Non-pigmented ciliary epithelial cell (primary cell): ENCODE measurements around the gene DENND5B.
A peak's percentile ranks its signal among the peaks of the same experiment; 100 is the strongest.
"Not testable (repeated sequence)": the region's sequence is repeated elsewhere in the genome, so short reads cannot be mapped to it uniquely, and the experiment has no call there.

ENCODE experiments used
- DNase-seq: peaks from one replicate; pipeline ENCODE4 v3.0.0-alpha.2; 2010; ENCODE audit warnings: low read depth

Gene DENND5B

GRCh38 chr12:31506515-31507306, 84.2 kb downstream of the DENND5B start:
- DNase-seq, result no peak

- DNase-seq, result no peak
Observed at GRCh38 chr12:31504625-31505222, 86.2 kb downstream of the DENND5B start.

GRCh38 chr12:31501014-31501413, 89.9 kb downstream of the DENND5B start:
- DNase-seq, result not testable (repeated sequence)

- DNase-seq, result no peak
Observed at GRCh38 chr12:31499567-31499966, 91.4 kb downstream of the DENND5B start.

- DNase-seq, result no peak
Observed at GRCh38 chr12:31498424-31498823, 92.5 kb downstream of the DENND5B start.

GRCh38 chr12:31496257-31496656, 94.7 kb downstream of the DENND5B start:
- no peak for DNase-seq

GRCh38 chr12:31494455-31494854, 96.5 kb downstream of the DENND5B start:
- no peak for DNase-seq

GRCh38 chr12:31492599-31493196, 98.2 kb downstream of the DENND5B start:
- DNase-seq, result no peak

GRCh38 chr12:31491841-31492598, 98.9 kb downstream of the DENND5B start:
- DNase-seq, result peak; percentile 67

- DNase-seq, result no peak
Observed at GRCh38 chr12:31491241-31491794, 99.6 kb downstream of the DENND5B start.

- DNase-seq, result no peak
Observed at GRCh38 chr12:31488737-31489338, 102.1 kb downstream of the DENND5B start.

GRCh38 chr12:31485571-31485970, 105.4 kb downstream of the DENND5B start:
- no peak for DNase-seq

- DNase-seq, result no peak
Observed at GRCh38 chr12:31482816-31483215, 108.1 kb downstream of the DENND5B start.

GRCh38 chr12:31481415-31481814, 109.5 kb downstream of the DENND5B start:
- no peak for DNase-seq

GRCh38 chr12:31479516-31480210, 111.3 kb downstream of the DENND5B start:
- DNase-seq, result no peak

GRCh38 chr12:31478898-31479297, 112.0 kb downstream of the DENND5B start:
- no peak for DNase-seq

GRCh38 chr12:31478425-31478824, 112.5 kb downstream of the DENND5B start:
- DNase-seq, result no peak

- DNase-seq, result no peak
Observed at GRCh38 chr12:31477687-31478086, 113.2 kb downstream of the DENND5B start.

- DNase-seq, result no peak
Observed at GRCh38 chr12:31476437-31476836, 114.5 kb downstream of the DENND5B start.

GRCh38 chr12:31475610-31476009, 115.3 kb downstream of the DENND5B start:
- DNase-seq, result not testable (repeated sequence)

GRCh38 chr12:31474751-31475150, 116.2 kb downstream of the DENND5B start:
- DNase-seq, result no peak
